NCI-H2171 (cell line): ENCODE measurements around the gene NOP10.
"Not testable (repeated sequence)": the region's sequence is repeated elsewhere in the genome, so short reads cannot be mapped to it uniquely, and the experiment has no call there.

Source experiments
- DNase-seq: peaks from one replicate; lab custom pipeline; 2025; lab: John Stamatoyannopoulos, UW

NOP10 gene

DNA sequence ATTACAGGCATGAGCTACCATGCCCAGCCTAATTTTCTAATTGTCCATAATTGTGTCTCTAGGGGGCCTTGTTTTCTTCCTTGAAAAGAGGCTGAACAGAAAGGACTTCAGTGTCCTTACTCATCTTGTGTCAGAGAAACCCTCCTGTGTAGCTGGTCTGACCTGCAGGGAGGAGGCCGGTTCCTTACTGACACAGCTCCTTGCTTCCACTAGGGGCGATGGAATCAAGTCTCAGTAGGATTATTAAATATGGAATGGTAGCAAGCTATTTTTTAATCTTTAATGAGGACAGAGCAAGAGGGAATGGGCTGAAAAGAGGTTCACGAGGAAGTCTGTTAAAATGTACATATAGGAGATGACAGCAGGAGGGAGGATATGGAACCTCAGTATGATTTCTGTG, 15.4 kb upstream of the NOP10 start:
- DNase-seq: no peak

DNA sequence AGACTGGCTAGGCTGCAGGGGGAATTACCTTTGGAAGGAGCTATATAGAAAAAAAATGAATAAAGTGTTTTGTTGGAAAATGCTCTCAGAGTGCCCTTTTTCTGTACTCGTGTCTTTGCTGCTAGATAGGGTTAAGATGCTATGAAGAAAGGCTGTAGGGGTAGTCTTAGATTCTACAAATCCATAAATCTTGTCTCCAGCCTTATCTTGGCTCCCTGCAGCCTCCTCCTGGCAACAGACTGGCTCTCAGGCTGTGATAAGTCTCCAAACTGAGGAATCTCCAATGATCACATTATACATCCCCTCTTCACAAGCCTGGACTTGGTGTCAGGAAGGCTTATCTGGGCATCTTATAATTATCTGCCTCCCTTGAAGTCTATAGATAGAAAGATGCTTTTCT, 14.7 kb upstream of the NOP10 start:
- DNase-seq: no peak

DNA sequence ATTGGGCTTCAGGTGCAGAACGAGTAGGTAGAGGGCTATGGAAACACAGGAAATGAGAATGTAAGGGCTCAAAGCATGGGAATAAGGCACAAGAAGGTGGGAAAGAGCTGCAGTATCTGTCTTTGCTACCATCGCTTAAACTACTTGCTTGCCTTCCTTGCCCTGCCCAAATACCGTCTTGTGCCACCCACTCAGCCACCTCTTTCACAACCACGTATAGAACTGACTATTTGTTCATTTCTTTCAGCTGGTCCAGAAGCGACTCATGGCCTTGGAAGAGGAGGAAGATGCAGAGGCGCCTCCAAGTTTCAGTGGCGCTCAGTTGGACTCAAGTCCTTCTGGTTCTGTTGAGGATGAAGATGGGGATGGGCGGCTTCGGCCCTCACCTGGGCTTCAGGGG, 12.3 kb upstream of the NOP10 start:
- no peak for DNase-seq

- DNase-seq: no peak
Observed at GRCh38 chr15:34354286-34354685, 11.3 kb upstream of the NOP10 start.

- DNase-seq: no peak
Observed at GRCh38 chr15:34353627-34354026, 10.7 kb upstream of the NOP10 start.

GRCh38 chr15:34352996-34353395, 10.1 kb upstream of the NOP10 start:
- DNase-seq: not testable (repeated sequence)

- no peak for DNase-seq
Observed at GRCh38 chr15:34349769-34350168, 6.8 kb upstream of the NOP10 start.

- DNase-seq: no peak
Observed at GRCh38 chr15:34348735-34349300, 5.9 kb upstream of the NOP10 start.

DNA sequence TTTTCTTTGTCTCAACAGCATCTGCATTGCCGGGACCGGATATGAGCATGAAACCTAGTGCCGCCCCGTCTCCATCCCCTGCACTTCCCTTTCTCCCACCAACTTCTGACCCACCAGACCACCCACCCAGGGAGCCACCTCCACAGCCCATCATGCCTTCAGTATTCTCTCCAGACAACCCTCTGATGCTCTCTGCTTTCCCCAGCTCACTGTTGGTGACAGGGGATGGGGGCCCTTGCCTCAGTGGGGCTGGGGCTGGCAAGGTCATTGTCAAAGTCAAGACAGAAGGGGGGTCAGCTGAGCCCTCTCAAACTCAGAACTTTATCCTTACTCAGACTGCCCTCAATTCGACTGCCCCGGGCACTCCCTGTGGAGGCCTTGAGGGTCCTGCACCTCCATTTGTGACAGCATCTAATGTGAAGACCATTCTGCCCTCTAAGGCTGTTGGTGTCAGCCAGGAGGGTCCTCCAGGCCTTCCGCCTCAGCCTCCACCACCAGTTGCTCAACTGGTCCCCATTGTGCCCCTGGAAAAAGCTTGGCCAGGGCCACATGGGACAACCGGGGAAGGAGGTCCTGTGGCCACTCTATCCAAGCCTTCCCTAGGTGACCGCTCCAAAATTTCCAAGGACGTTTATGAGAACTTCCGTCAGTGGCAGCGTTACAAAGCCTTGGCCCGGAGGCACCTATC, 5.2 kb upstream of the NOP10 start:
- no peak for DNase-seq

GRCh38 chr15:34342213-34342736, 661 bp downstream of the NOP10 start:
- not testable (repeated sequence) for DNase-seq

DNA sequence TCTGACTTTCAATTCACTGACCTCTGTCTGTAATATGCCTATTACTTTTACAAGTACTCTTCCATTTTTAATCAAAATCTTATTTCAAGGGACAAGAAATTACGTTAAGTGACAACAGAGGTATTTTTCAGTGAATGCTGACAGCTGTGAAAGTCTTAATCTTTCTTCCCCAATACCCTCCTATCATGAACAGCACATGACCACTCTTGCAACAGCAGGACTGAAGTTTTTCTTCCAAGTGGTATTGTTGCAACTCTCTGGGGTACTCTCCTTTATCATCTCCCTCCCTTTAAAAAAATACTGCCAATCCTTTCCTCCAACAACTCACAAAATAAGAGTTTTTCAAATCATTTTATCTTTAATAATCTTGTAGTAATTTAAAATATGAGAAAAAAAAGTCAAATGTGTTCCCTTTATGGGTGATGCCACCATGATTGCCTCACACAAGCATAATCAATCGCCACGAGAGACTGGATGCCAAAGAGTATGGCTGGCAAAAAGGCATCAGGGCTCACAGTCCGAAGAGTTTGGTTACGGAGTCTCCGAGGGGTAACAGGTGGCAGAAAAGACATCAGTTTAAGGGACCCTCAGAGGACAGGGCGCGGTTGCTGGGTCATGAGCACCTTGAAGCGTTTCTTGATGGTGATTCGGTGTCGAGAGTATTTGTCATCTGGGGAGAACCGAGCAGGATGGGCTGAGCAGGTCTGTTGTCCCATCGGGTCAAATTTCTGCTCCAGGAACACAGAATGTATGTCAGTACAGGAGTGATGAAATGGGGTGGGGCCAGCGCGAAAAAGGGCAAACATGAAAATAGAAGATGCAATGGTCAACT, 1.3 kb downstream of the NOP10 start:
- no peak for DNase-seq

DNA sequence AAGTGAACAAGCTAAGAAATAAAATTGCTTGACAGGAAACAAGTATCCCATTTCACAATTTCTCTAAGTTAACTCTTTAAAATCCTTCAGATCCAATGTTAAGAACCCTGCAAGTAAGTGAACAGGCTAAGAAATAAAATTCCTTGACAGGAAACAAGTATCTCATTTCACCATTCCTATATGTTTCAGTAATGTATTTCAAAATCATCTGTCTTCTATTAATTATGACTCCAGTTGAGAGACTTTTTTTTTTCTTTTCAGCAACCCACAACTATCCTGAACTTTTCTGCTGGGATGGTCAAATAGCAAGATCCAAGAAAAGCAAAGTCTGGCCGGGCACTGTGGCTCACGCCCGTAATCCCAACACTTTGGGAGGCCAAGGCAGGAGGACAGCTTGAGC, 3.0 kb downstream of the NOP10 start:
- no peak for DNase-seq

DNA sequence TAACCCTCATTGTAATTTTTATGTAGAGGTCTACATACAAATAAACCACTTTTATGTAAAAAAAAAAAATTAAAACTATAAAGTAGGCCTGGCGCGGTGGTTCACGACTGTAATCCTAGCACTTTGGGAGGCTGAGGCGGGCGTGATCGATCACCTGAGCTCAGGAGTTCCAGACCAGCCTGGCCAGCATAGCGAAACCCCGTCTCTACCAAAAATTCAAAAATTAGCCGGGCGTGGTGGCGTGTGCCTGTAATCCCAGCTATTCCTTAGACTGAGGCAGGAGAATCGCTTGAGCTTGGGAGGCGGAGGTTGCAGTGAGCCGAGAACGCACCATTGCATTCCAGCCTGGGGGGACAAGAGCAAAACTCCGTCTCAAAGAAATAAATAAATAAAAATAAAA, 4.6 kb downstream of the NOP10 start:
- no peak for DNase-seq

- DNase-seq: peak; percentile 91
Observed at GRCh38 chr15:34337557-34338306, 5.2 kb downstream of the NOP10 start, which contains the start of gene SLC12A6. Gene SLC12A6 (minus strand): TSS chr15:34337781. CDS start chr15:34336680, 1,101 bp downstream.

DNA sequence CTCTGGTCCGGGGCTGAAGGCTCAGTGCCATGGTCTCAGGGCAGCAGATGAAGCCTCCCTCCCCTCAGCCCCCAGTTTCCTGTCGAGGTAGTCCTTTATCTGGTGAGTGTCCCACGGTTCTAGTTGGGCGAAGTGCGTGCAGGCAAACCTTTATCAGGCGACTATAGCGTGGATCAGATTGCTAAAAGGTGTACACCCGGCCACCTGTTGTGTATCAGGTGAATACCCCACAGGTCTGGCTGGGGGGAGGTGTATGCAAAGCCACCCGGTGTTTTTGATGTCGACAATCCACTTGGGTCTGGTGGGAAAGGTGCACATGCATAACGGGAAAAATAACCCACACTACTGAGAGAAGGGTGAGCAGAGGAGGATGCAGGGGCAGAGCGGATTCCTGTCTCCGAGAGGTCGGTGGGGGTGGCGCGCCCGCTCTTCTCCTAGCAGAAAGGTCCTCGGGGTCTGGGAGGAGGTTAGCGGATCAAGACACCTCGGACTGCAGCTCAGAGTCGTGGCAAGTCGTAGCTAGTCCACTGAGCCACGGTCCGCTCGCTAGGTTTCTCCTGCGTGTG, 5.9 kb downstream of the NOP10 start:
- DNase-seq: peak; percentile 28

GRCh38 chr15:34336231-34336990, 6.5 kb downstream of the NOP10 start:
- no peak for DNase-seq

- no peak for DNase-seq
Observed at GRCh38 chr15:34335176-34336032, 7.5 kb downstream of the NOP10 start.

DNA sequence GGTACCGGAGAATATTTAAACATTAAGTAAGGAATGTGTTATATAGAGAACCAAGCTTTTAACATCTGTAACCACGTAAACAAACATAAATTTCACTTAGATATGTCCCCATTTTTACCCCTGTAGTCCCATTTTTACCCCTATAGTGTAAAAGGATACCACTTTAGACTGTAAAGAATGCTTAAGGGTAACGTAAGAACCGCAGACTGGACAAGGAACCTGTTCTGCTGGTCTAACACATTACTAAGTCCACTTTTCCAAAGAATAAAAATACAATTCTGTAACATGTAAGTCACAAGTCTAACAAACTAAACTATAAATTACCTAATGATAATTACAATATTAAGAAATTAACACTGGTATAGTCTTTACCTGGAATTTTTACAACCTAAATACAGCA, 8.3 kb downstream of the NOP10 start:
- no peak for DNase-seq

GRCh38 chr15:34332553-34333120, 10.3 kb downstream of the NOP10 start:
- no peak for DNase-seq

DNA sequence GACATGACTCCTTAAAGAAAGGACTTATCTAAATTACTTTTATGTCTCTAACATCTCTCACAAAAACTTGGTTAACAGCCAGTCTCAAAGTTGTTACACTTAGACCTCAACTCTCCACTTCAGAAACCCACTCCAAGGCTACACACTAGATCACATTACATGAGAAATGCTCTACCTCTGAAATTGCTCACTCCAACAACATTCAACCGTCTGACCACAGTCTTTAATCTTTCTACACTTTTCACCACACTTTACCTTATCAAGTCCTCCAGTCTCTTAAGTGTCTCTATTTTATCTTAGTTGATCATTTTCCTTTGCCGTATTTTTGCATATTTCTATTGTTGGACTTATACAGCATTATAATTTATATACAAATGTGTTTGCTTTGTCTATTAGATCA, 11.1 kb downstream of the NOP10 start:
- no peak for DNase-seq
